ENCODE data around the gene SLC22A7. TPM values are rescaled to one million over a fixed set of nuclear protein-coding genes. Genes with fewer than 3 reads are reported as not detected.

The SLC22A7 gene
- polyA plus RNA-seq, 1 donor from 2014 or later = 2.3 TPM

- Histone ChIP-seq H3F3A (ENCODE audit: insufficient read depth, low read length, poor library complexity, severe bottlenecking) (no peaks in the 10 kb centered on the region), H3K4me3 (ENCODE audit: low read length) (no peak overlapping the region), H3K9me2 (ENCODE audit: insufficient read depth, low read length) (no peaks in the 10 kb centered on the region), H3K36me3 (ENCODE audit: insufficient read depth, low read length) (no peaks in the 10 kb centered on the region), H2AFZ (ENCODE audit: low read depth, low read length) (no peak overlapping the region), H3K27ac (ENCODE audit: low read length) (no peak overlapping the region), H4K20me1 (ENCODE audit: insufficient read depth) (no peaks in the 10 kb centered on the region), H3K27me3 (ENCODE audit: insufficient read depth, low read depth, low read length) (no peaks in the 10 kb centered on the region), H3K9me3 (ENCODE audit: low read length) (no peaks in the 10 kb centered on the region), H3K79me2 (replicated peaks; ENCODE audit: insufficient read depth, low read length) (no peaks in the 10 kb centered on the region), H3K9ac (ENCODE audit: low read length) (no peak overlapping the region), H3K4me2 (ENCODE audit: low read length) (no peak overlapping the region)
- TF ChIP-seq POLR2AphosphoS5 (IDR thresholded peaks at IDR 0.05) (no peak), RAD21 (conservative IDR thresholded peaks at IDR 0.05) (no peak), MXI1 (conservative IDR thresholded peaks at IDR 0.05; ENCODE audit: poor library complexity, severe bottlenecking) (no peak), TAF1 (IDR thresholded peaks at IDR 0.05; ENCODE audit: low read depth) (no peak), EP300 (conservative IDR thresholded peaks at IDR 0.05; ENCODE audit: poor library complexity, severe bottlenecking) (no peak), EZH2 (IDR thresholded peaks at IDR 0.05; ENCODE audit: borderline replicate concordance, insufficient read depth, low read length, poor library complexity, severe bottlenecking) (no peak), SMC3 (conservative IDR thresholded peaks at IDR 0.05; ENCODE audit: poor library complexity) (no peak)
- TF ChIP-seq, protein P1, sequence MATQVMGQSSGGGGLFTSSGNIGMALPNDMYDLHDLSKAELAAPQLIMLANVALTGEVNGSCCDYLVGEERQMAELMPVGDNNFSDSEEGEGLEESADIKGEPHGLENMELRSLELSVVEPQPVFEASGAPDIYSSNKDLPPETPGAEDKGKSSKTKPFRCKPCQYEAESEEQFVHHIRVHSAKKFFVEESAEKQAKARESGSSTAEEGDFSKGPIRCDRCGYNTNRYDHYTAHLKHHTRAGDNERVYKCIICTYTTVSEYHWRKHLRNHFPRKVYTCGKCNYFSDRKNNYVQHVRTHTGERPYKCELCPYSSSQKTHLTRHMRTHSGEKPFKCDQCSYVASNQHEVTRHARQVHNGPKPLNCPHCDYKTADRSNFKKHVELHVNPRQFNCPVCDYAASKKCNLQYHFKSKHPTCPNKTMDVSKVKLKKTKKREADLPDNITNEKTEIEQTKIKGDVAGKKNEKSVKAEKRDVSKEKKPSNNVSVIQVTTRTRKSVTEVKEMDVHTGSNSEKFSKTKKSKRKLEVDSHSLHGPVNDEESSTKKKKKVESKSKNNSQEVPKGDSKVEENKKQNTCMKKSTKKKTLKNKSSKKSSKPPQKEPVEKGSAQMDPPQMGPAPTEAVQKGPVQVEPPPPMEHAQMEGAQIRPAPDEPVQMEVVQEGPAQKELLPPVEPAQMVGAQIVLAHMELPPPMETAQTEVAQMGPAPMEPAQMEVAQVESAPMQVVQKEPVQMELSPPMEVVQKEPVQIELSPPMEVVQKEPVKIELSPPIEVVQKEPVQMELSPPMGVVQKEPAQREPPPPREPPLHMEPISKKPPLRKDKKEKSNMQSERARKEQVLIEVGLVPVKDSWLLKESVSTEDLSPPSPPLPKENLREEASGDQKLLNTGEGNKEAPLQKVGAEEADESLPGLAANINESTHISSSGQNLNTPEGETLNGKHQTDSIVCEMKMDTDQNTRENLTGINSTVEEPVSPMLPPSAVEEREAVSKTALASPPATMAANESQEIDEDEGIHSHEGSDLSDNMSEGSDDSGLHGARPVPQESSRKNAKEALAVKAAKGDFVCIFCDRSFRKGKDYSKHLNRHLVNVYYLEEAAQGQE (IDR thresholded peaks at IDR 0.05; ENCODE audit: borderline replicate concordance) = no peak
- TF ChIP-seq, protein P2, sequence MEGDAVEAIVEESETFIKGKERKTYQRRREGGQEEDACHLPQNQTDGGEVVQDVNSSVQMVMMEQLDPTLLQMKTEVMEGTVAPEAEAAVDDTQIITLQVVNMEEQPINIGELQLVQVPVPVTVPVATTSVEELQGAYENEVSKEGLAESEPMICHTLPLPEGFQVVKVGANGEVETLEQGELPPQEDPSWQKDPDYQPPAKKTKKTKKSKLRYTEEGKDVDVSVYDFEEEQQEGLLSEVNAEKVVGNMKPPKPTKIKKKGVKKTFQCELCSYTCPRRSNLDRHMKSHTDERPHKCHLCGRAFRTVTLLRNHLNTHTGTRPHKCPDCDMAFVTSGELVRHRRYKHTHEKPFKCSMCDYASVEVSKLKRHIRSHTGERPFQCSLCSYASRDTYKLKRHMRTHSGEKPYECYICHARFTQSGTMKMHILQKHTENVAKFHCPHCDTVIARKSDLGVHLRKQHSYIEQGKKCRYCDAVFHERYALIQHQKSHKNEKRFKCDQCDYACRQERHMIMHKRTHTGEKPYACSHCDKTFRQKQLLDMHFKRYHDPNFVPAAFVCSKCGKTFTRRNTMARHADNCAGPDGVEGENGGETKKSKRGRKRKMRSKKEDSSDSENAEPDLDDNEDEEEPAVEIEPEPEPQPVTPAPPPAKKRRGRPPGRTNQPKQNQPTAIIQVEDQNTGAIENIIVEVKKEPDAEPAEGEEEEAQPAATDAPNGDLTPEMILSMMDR (IDR thresholded peaks at IDR 0.05; ENCODE audit: poor library complexity, severe bottlenecking) = no peak
Measured at GRCh38 chr6:43283905-43284304, 14.2 kb upstream of the SLC22A7 start.

- Histone ChIP-seq H3K9me3 (ENCODE audit: low read length) (no peaks in the 10 kb centered on the region), H3K4me2 (ENCODE audit: low read length) (no peak overlapping the region), H3K79me2 (replicated peaks; ENCODE audit: insufficient read depth, low read length) (no peaks in the 10 kb centered on the region), H3K9ac (ENCODE audit: low read length) (no peak overlapping the region), H2AFZ (ENCODE audit: low read depth, low read length) (no peak overlapping the region), H3F3A (ENCODE audit: insufficient read depth, low read length, poor library complexity, severe bottlenecking) (no peaks in the 10 kb centered on the region), H3K4me3 (ENCODE audit: low read length) (no peak overlapping the region), H3K36me3 (ENCODE audit: insufficient read depth, low read length) (no peaks in the 10 kb centered on the region), H4K20me1 (ENCODE audit: insufficient read depth) (no peaks in the 10 kb centered on the region), H3K27me3 (ENCODE audit: insufficient read depth, low read depth, low read length) (no peaks in the 10 kb centered on the region), H3K9me2 (ENCODE audit: insufficient read depth, low read length) (no peaks in the 10 kb centered on the region), H3K27ac (ENCODE audit: low read length) (no peak overlapping the region)
- TF ChIP-seq RAD21 (conservative IDR thresholded peaks at IDR 0.05) (no peak), SMC3 (conservative IDR thresholded peaks at IDR 0.05; ENCODE audit: poor library complexity) (no peak), EP300 (conservative IDR thresholded peaks at IDR 0.05; ENCODE audit: poor library complexity, severe bottlenecking) (no peak), TAF1 (IDR thresholded peaks at IDR 0.05; ENCODE audit: low read depth) (no peak), MXI1 (conservative IDR thresholded peaks at IDR 0.05; ENCODE audit: poor library complexity, severe bottlenecking) (no peak), EZH2 (IDR thresholded peaks at IDR 0.05; ENCODE audit: borderline replicate concordance, insufficient read depth, low read length, poor library complexity, severe bottlenecking) (no peak), POLR2AphosphoS5 (IDR thresholded peaks at IDR 0.05) (no peak)
- TF ChIP-seq, protein P2 (IDR thresholded peaks at IDR 0.05; ENCODE audit: poor library complexity, severe bottlenecking) = no peak
- TF ChIP-seq, protein P1 (IDR thresholded peaks at IDR 0.05; ENCODE audit: borderline replicate concordance) = no peak
Measured at GRCh38 chr6:43284991-43285781, 12.9 kb upstream of the SLC22A7 start.

Data from neural cell (in vitro differentiated cells).